Measurements from ENCODE around the gene MS4A13.

Gene MS4A13

GRCh38 chr11:60570970-60571369 lies 55.8 kb downstream of the MS4A13 start:
- Histone ChIP-seq H3K9me3 (ENCODE audit: insufficient read depth, low read length) (peaks cover 8% of the 10 kb centered on the region; the same call in 1 of the 2 replicates), H3K4me1 (ENCODE audit: low read length) (peaks cover 14% of the 10 kb centered on the region), H3K27ac (ENCODE audit: low read length) (no peak overlapping the region), H2AFZ (ENCODE audit: low read depth, low read length) (no peak overlapping the region), H4K20me1 (ENCODE audit: insufficient read depth, low read length) (no peaks in the 10 kb centered on the region), H3K79me2 (ENCODE audit: low read length) (no peaks in the 10 kb centered on the region), H3K27me3 (ENCODE audit: low read depth, low read length) (peaks cover 7% of the 10 kb centered on the region; the same call in 1 of the 2 replicates), H3K36me3 (replicated peaks; ENCODE audit: low read depth, low read length) (peaks cover 4% of the 10 kb centered on the region), H3K4me2 (ENCODE audit: low read length) (no peak overlapping the region), H3K4me3 (ENCODE audit: low read length) (no peak overlapping the region), H3K9ac (ENCODE audit: low read length) (no peak overlapping the region)
- TF ChIP-seq, protein P1, sequence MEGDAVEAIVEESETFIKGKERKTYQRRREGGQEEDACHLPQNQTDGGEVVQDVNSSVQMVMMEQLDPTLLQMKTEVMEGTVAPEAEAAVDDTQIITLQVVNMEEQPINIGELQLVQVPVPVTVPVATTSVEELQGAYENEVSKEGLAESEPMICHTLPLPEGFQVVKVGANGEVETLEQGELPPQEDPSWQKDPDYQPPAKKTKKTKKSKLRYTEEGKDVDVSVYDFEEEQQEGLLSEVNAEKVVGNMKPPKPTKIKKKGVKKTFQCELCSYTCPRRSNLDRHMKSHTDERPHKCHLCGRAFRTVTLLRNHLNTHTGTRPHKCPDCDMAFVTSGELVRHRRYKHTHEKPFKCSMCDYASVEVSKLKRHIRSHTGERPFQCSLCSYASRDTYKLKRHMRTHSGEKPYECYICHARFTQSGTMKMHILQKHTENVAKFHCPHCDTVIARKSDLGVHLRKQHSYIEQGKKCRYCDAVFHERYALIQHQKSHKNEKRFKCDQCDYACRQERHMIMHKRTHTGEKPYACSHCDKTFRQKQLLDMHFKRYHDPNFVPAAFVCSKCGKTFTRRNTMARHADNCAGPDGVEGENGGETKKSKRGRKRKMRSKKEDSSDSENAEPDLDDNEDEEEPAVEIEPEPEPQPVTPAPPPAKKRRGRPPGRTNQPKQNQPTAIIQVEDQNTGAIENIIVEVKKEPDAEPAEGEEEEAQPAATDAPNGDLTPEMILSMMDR (IDR thresholded peaks at IDR 0.05; ENCODE audit: low read depth, low read length) = no peak
- TF ChIP-seq EZH2phosphoT487 (IDR thresholded peaks at IDR 0.05; ENCODE audit: low read depth) = no peak

- H3K79me2 ChIP-seq (ENCODE audit: low read length) = no peaks in the 10 kb centered on the region
- peaks cover 10% of the 10 kb centered on the region; the same call in 1 of the 2 replicates for H3K9me3 ChIP-seq (ENCODE audit: insufficient read depth, low read length)
- no peaks in the 10 kb centered on the region for H3K27me3 ChIP-seq (ENCODE audit: low read depth, low read length)
- H4K20me1 ChIP-seq (ENCODE audit: insufficient read depth, low read length) = no peaks in the 10 kb centered on the region
- no peak for TF ChIP-seq EZH2phosphoT487 (IDR thresholded peaks at IDR 0.05; ENCODE audit: low read depth)
- TF ChIP-seq, protein P1 (IDR thresholded peaks at IDR 0.05; ENCODE audit: low read depth, low read length) = peak; percentile 39
- no peak overlapping the region for H3K9ac ChIP-seq (ENCODE audit: low read length)
- no peak overlapping the region; the same call in 1 of the 2 replicates for H2AFZ ChIP-seq (ENCODE audit: low read depth, low read length)
- H3K36me3 ChIP-seq (replicated peaks; ENCODE audit: low read depth, low read length) = peaks cover 10% of the 10 kb centered on the region
- H3K27ac ChIP-seq (ENCODE audit: low read length) = no peak overlapping the region
- no peaks in the 10 kb centered on the region for H3K4me1 ChIP-seq (ENCODE audit: low read length)
- no peak overlapping the region for H3K4me2 ChIP-seq (ENCODE audit: low read length)
- no peak overlapping the region for H3K4me3 ChIP-seq (ENCODE audit: low read length)
Observed at GRCh38 chr11:60589611-60590010, 74.4 kb downstream of the MS4A13 start.
